ENCODE measurements around the gene UBE2J1.
"Not testable (repeated sequence)": the region's sequence is repeated elsewhere in the genome, so short reads cannot be mapped to it uniquely, and the experiment has no call there.

The UBE2J1 gene

GRCh38 chr6:89302195-89302770 lies 50.2 kb downstream of the UBE2J1 start:
- H3K9me3 ChIP-seq (ENCODE audit: control insufficient read depth in 2 of 2, low read length in 2 of 2), result no peaks in the 10 kb centered on the region
- no peaks in the 10 kb centered on the region for H3K4me1 ChIP-seq (ENCODE audit: control insufficient read depth, insufficient read depth, low read length)
- no peak overlapping the region for H3K9ac ChIP-seq (ENCODE audit: low read length in 2 of 2)
- H3K4me3 ChIP-seq (ENCODE audit: low read length in 2 of 2), result no peak overlapping the region
- no peak overlapping the region for H3K27ac ChIP-seq (ENCODE audit: low read length)
- no peaks in the 10 kb centered on the region for H3K36me3 ChIP-seq (ENCODE audit: control insufficient read depth in 2 of 2, insufficient read depth in 2 of 2, low read length in 2 of 2)
- H3K27me3 ChIP-seq (ENCODE audit: control insufficient read depth in 1 of 2, insufficient read depth in 2 of 2, low read length in 2 of 2), result no peaks in the 10 kb centered on the region

GRCh38 chr6:89301586-89302194 lies 50.8 kb downstream of the UBE2J1 start:
- no peaks in the 10 kb centered on the region for H3K27me3 ChIP-seq (ENCODE audit: control insufficient read depth in 1 of 2, insufficient read depth in 2 of 2, low read length in 2 of 2)
- H3K9me3 ChIP-seq (ENCODE audit: control insufficient read depth in 2 of 2, low read length in 2 of 2), result no peaks in the 10 kb centered on the region
- H3K9ac ChIP-seq (ENCODE audit: low read length in 2 of 2), result no peak overlapping the region
- no peaks in the 10 kb centered on the region for H3K4me1 ChIP-seq (ENCODE audit: control insufficient read depth, insufficient read depth, low read length)
- no peak overlapping the region for H3K27ac ChIP-seq (ENCODE audit: low read length)
- H3K4me3 ChIP-seq (ENCODE audit: low read length in 2 of 2), result no peak overlapping the region
- no peaks in the 10 kb centered on the region for H3K36me3 ChIP-seq (ENCODE audit: control insufficient read depth in 2 of 2, insufficient read depth in 2 of 2, low read length in 2 of 2)

GRCh38 chr6:89299466-89299850 lies 53.1 kb downstream of the UBE2J1 start:
- no peaks in the 10 kb centered on the region for H3K9me3 ChIP-seq (ENCODE audit: control insufficient read depth in 2 of 2, low read length in 2 of 2)
- H3K36me3 ChIP-seq (ENCODE audit: control insufficient read depth in 2 of 2, insufficient read depth in 2 of 2, low read length in 2 of 2), result no peaks in the 10 kb centered on the region
- no peak overlapping the region for H3K4me3 ChIP-seq (ENCODE audit: low read length in 2 of 2)
- no peaks in the 10 kb centered on the region for H3K4me1 ChIP-seq (ENCODE audit: control insufficient read depth, insufficient read depth, low read length)
- H3K27ac ChIP-seq (ENCODE audit: low read length), result no peak overlapping the region
- no peak overlapping the region for H3K9ac ChIP-seq (ENCODE audit: low read length in 2 of 2)
- no peaks in the 10 kb centered on the region for H3K27me3 ChIP-seq (ENCODE audit: control insufficient read depth in 1 of 2, insufficient read depth in 2 of 2, low read length in 2 of 2)

DNA sequence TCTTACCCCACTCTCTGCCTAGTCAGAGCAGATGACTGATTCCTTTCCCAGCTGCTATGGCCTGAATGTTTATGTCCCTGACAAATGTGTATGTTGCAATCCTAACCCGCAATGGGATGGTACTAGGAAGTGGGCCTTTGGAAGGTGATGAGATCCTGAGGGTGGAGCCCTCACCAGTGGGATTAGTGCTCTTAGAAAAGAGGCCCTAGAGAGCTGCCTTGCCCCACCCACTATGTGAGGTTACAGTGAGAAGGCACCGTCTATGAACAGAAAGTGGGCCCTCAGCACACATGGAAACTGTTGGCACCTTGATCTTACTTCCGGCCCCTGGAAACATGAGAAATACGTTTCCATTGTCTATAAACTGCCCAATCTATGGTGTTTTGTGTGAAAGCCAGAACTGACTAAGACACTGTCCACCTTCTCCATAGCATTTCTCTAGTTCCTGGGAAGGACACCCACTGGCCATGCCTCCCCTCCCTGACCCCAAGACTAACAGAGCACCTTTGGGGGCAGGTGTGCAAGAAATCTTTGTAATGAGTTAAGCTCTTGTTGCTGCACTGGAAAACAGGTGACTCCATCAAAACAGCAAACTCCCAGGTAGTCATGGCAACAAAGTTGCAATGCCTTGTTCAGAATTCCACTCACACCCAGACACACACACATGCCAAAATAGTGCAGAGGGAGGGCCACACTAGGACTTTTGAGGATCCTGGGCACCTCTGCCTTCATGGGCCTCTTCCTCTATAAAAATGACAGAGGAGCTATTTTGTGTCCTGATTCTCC lies 53.6 kb downstream of the UBE2J1 start:
- no peaks in the 10 kb centered on the region for H3K27me3 ChIP-seq (ENCODE audit: control insufficient read depth in 1 of 2, insufficient read depth in 2 of 2, low read length in 2 of 2)
- H3K4me3 ChIP-seq (ENCODE audit: low read length in 2 of 2), result no peak overlapping the region
- no peak overlapping the region for H3K27ac ChIP-seq (ENCODE audit: low read length)
- no peaks in the 10 kb centered on the region for H3K36me3 ChIP-seq (ENCODE audit: control insufficient read depth in 2 of 2, insufficient read depth in 2 of 2, low read length in 2 of 2)
- H3K9ac ChIP-seq (ENCODE audit: low read length in 2 of 2), result no peak overlapping the region
- H3K9me3 ChIP-seq (ENCODE audit: control insufficient read depth in 2 of 2, low read length in 2 of 2), result no peaks in the 10 kb centered on the region
- H3K4me1 ChIP-seq (ENCODE audit: control insufficient read depth, insufficient read depth, low read length), result no peaks in the 10 kb centered on the region

- H3K9me3 ChIP-seq (ENCODE audit: control insufficient read depth in 2 of 2, low read length in 2 of 2), result no peaks in the 10 kb centered on the region
- no peak overlapping the region for H3K27ac ChIP-seq (ENCODE audit: low read length)
- H3K4me1 ChIP-seq (ENCODE audit: control insufficient read depth, insufficient read depth, low read length), result no peaks in the 10 kb centered on the region
- no peak overlapping the region for H3K4me3 ChIP-seq (ENCODE audit: low read length in 2 of 2)
- H3K36me3 ChIP-seq (ENCODE audit: control insufficient read depth in 2 of 2, insufficient read depth in 2 of 2, low read length in 2 of 2), result no peaks in the 10 kb centered on the region
- H3K27me3 ChIP-seq (ENCODE audit: control insufficient read depth in 1 of 2, insufficient read depth in 2 of 2, low read length in 2 of 2), result no peaks in the 10 kb centered on the region
- H3K9ac ChIP-seq (ENCODE audit: low read length in 2 of 2), result no peak overlapping the region
These were observed 54.7 kb downstream of the UBE2J1 start for GRCh38 chr6:89297695-89298351.

DNA sequence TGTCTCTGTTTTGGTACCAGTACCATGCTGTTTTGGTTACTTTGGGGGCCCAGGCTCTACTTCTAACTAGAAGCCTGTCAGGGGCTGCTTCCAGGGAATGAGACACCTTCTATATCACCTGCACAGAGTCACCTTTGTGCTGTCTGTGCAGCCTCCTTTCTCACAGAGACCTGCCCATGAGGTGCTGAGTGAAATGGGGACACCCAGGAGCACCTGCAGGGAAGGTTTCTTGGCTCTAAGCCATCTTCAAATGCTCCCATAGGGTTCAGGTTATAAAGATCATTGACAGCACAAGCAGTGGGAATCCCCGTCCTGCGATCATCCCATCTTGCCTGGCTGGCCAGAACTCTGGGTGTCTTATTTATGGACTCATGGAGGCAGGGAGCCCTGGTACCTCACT lies 56.5 kb downstream of the UBE2J1 start:
- Histone ChIP-seq H3K36me3 (ENCODE audit: control insufficient read depth in 2 of 2, insufficient read depth in 2 of 2, low read length in 2 of 2) (no peaks in the 10 kb centered on the region), H3K4me1 (ENCODE audit: control insufficient read depth, insufficient read depth, low read length) (no peaks in the 10 kb centered on the region), H3K4me3 (ENCODE audit: low read length in 2 of 2) (no peak overlapping the region), H3K27me3 (ENCODE audit: control insufficient read depth in 1 of 2, insufficient read depth in 2 of 2, low read length in 2 of 2) (no peaks in the 10 kb centered on the region), H3K9me3 (ENCODE audit: control insufficient read depth in 2 of 2, low read length in 2 of 2) (peaks cover 0 to 2% of the 10 kb centered on the region in 2 donors), H3K27ac (ENCODE audit: low read length) (no peak overlapping the region), H3K9ac (ENCODE audit: low read length in 2 of 2) (no peak overlapping the region)

DNA sequence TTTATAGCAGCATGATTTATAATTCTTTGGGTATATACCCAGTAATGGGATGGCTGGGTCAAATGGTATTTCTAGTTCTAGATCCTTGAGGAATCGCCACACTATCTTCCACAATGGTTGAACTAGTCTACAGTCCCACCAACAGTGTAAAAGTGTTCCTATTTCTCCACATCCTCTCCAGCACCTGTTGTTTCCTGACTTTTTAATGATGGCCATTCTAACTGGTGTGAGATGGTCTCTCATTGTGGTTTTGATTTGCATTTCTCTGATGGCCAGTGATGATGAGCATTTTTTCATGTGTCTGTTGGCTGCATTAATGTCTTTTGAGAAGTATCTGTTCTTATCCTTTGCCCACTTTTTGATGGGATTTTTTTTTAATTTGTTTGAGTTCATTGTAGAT lies 57.4 kb downstream of the UBE2J1 start:
- not testable (repeated sequence) for H3K9ac ChIP-seq (ENCODE audit: low read length in 2 of 2); H3K4me3 ChIP-seq (ENCODE audit: low read length in 2 of 2); H3K9me3 ChIP-seq (ENCODE audit: control insufficient read depth in 2 of 2, low read length in 2 of 2); H3K27ac ChIP-seq (ENCODE audit: low read length); H3K36me3 ChIP-seq (ENCODE audit: control insufficient read depth in 2 of 2, insufficient read depth in 2 of 2, low read length in 2 of 2); H3K27me3 ChIP-seq (ENCODE audit: control insufficient read depth in 1 of 2, insufficient read depth in 2 of 2, low read length in 2 of 2); H3K4me1 ChIP-seq (ENCODE audit: control insufficient read depth, insufficient read depth, low read length)

GRCh38 chr6:89291256-89291819 lies 61.2 kb downstream of the UBE2J1 start:
- Histone ChIP-seq H3K9ac (ENCODE audit: low read length in 2 of 2) (no peak overlapping the region), H3K27me3 (ENCODE audit: control insufficient read depth in 1 of 2, insufficient read depth in 2 of 2, low read length in 2 of 2) (no peaks in the 10 kb centered on the region), H3K27ac (ENCODE audit: low read length) (no peak overlapping the region), H3K4me1 (ENCODE audit: control insufficient read depth, insufficient read depth, low read length) (no peaks in the 10 kb centered on the region), H3K9me3 (ENCODE audit: control insufficient read depth in 2 of 2, low read length in 2 of 2) (peaks cover 0 to 2% of the 10 kb centered on the region in 2 donors), H3K36me3 (ENCODE audit: control insufficient read depth in 2 of 2, insufficient read depth in 2 of 2, low read length in 2 of 2) (no peaks in the 10 kb centered on the region), H3K4me3 (ENCODE audit: low read length in 2 of 2) (no peak overlapping the region)

GRCh38 chr6:89290401-89291155 lies 61.9 kb downstream of the UBE2J1 start:
- Histone ChIP-seq H3K36me3 (ENCODE audit: control insufficient read depth in 2 of 2, insufficient read depth in 2 of 2, low read length in 2 of 2) (no peaks in the 10 kb centered on the region), H3K27me3 (ENCODE audit: control insufficient read depth in 1 of 2, insufficient read depth in 2 of 2, low read length in 2 of 2) (no peaks in the 10 kb centered on the region), H3K9me3 (ENCODE audit: control insufficient read depth in 2 of 2, low read length in 2 of 2) (peaks cover 0 to 2% of the 10 kb centered on the region in 2 donors), H3K27ac (ENCODE audit: low read length) (no peak overlapping the region), H3K4me3 (ENCODE audit: low read length in 2 of 2) (no peak overlapping the region), H3K9ac (ENCODE audit: low read length in 2 of 2) (no peak overlapping the region), H3K4me1 (ENCODE audit: control insufficient read depth, insufficient read depth, low read length) (no peaks in the 10 kb centered on the region)

DNA sequence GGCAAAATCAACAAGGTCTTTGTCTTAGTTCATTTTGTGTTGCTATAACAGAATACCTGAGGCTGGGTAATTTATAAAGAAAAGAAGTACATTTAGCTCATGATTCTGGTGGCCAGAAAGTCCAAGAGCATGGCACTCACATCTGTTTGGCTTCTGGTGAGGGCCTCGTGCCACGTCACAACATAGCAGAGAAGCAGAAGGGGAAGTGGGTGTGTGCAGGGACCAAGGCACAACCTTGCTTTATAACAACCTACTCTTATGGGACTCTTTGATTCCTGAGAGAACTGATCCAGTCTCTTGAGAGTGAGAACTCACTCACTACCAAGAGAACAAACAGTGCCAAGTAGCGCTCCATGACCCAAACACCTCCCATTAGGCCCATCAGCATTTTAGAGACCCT lies 62.8 kb downstream of the UBE2J1 start:
- Histone ChIP-seq H3K27ac (ENCODE audit: low read length) (no peak overlapping the region), H3K4me1 (ENCODE audit: control insufficient read depth, insufficient read depth, low read length) (no peaks in the 10 kb centered on the region), H3K27me3 (ENCODE audit: control insufficient read depth in 1 of 2, insufficient read depth in 2 of 2, low read length in 2 of 2) (no peaks in the 10 kb centered on the region), H3K9me3 (ENCODE audit: control insufficient read depth in 2 of 2, low read length in 2 of 2) (peaks cover 0 to 2% of the 10 kb centered on the region in 2 donors), H3K4me3 (ENCODE audit: low read length in 2 of 2) (no peak overlapping the region), H3K36me3 (ENCODE audit: control insufficient read depth in 2 of 2, insufficient read depth in 2 of 2, low read length in 2 of 2) (no peaks in the 10 kb centered on the region), H3K9ac (ENCODE audit: low read length in 2 of 2) (no peak overlapping the region)

Data from stomach smooth muscle (tissue), 2 donors.